Panc1 (cell line): ENCODE measurements around the gene NPL.

ENCODE experiments used
- CTCF ChIP-seq: fragments of 450-650 bp; IDR thresholded peaks from 2 replicates; pipeline ENCODE4 v1.5.1; 2017; ENCODE audit warnings: mild to moderate bottlenecking
- POLR2AphosphoS5 ChIP-seq: IDR thresholded peaks from 2 replicates; pipeline ENCODE4 v1.6.1; 2012; ENCODE audit warnings: mild to moderate bottlenecking, low read depth, low read length, moderate library complexity
- SIN3A ChIP-seq: IDR thresholded peaks from 2 replicates; pipeline ENCODE4 v1.6.1; 2012; ENCODE audit warnings: low read depth, mild to moderate bottlenecking, low read length, moderate library complexity, borderline replicate concordance; ENCODE audit not compliant: insufficient read depth
- TCF7L2 ChIP-seq: IDR thresholded peaks from 2 replicates; pipeline ENCODE4 v1.6.1; 2011; ENCODE audit warnings: mild to moderate bottlenecking, low read depth, low read length, inconsistent platforms
- TF ChIP-seq, protein P1 (sequence below), 2 experiments: IDR thresholded peaks; 2 replicates each; pipeline ENCODE4 v1.6.1; 2011 to 2012; ENCODE audit warnings: low read depth in 2 of 2, control low read depth in 1 of 2, low read length in 1 of 2, mild to moderate bottlenecking in 1 of 2, moderate library complexity in 1 of 2; ENCODE audit not compliant: insufficient read depth in 1 of 2

DNA sequence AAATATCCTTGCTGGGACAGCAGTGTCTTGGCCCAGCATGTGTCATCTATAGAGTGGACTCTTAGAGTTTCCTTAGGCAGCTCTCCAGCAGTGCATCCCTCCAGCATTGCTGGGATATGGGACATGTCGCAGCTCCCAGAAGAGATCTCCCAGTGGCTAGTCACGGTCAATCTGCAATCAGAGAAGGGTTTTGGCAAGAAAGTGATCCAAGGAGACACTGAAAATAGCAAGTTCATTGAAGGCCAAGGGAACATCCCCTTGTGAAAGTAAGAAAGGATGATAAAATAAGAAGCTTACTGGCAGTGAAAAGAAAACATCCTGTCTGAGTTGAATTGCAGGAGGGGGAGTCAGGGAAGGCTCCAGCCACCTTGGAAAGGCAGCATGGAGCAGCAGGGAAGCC is 19.3 kb upstream of the NPL start:
- TF ChIP-seq CTCF (no peak), POLR2AphosphoS5 (no peak), SIN3A (no peak), TCF7L2 (no peak)
- TF ChIP-seq, protein P1, sequence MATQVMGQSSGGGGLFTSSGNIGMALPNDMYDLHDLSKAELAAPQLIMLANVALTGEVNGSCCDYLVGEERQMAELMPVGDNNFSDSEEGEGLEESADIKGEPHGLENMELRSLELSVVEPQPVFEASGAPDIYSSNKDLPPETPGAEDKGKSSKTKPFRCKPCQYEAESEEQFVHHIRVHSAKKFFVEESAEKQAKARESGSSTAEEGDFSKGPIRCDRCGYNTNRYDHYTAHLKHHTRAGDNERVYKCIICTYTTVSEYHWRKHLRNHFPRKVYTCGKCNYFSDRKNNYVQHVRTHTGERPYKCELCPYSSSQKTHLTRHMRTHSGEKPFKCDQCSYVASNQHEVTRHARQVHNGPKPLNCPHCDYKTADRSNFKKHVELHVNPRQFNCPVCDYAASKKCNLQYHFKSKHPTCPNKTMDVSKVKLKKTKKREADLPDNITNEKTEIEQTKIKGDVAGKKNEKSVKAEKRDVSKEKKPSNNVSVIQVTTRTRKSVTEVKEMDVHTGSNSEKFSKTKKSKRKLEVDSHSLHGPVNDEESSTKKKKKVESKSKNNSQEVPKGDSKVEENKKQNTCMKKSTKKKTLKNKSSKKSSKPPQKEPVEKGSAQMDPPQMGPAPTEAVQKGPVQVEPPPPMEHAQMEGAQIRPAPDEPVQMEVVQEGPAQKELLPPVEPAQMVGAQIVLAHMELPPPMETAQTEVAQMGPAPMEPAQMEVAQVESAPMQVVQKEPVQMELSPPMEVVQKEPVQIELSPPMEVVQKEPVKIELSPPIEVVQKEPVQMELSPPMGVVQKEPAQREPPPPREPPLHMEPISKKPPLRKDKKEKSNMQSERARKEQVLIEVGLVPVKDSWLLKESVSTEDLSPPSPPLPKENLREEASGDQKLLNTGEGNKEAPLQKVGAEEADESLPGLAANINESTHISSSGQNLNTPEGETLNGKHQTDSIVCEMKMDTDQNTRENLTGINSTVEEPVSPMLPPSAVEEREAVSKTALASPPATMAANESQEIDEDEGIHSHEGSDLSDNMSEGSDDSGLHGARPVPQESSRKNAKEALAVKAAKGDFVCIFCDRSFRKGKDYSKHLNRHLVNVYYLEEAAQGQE (IDR thresholded peaks at IDR 0.05; ENCODE audit: insufficient read depth in 1 of 2, low read depth in 2 of 2, low read length in 1 of 2), result no peak
